ENCODE measurements around the gene ZNF428.
"Not testable (repeated sequence)": the region's sequence is repeated elsewhere in the genome, so short reads cannot be mapped to it uniquely, and the experiment has no call there.

ZNF428 gene

GRCh38 chr19:43591904-43592772 lies 27.3 kb downstream of the ZNF428 start:
- no peak for DNase-seq

- no peak for DNase-seq
Observed at GRCh38 chr19:43589678-43590077, 29.8 kb downstream of the ZNF428 start.

GRCh38 chr19:43589277-43589676 lies 30.2 kb downstream of the ZNF428 start:
- DNase-seq: no peak

GRCh38 chr19:43587029-43587428 lies 32.4 kb downstream of the ZNF428 start:
- DNase-seq: not testable (repeated sequence)

GRCh38 chr19:43586346-43586745 lies 33.1 kb downstream of the ZNF428 start:
- no peak for DNase-seq

- DNase-seq: no peak
Observed at GRCh38 chr19:43584484-43584883, 34.9 kb downstream of the ZNF428 start.

GRCh38 chr19:43582495-43582894 lies 36.9 kb downstream of the ZNF428 start:
- DNase-seq: peak; percentile 23

- no peak for DNase-seq
Observed at GRCh38 chr19:43581467-43581866, 38.0 kb downstream of the ZNF428 start.

- DNase-seq: no peak
Observed at GRCh38 chr19:43578787-43579186, 40.6 kb downstream of the ZNF428 start.

GRCh38 chr19:43575955-43576878 lies 43.2 kb downstream of the ZNF428 start:
- DNase-seq: peak; percentile 84

- DNase-seq: peak; percentile 100
Observed at GRCh38 chr19:43575156-43575950, 44.1 kb downstream of the ZNF428 start, which contains the start of the genes PINLYP and XRCC1. PINLYP (plus strand) TSS chr19:43575801; CDS start chr19:43577192, 1,391 bp downstream. XRCC1 (minus strand) TSS chr19:43575527; CDS start chr19:43575458, 69 bp downstream.

GRCh38 chr19:43574424-43575155 lies 44.8 kb downstream of the ZNF428 start:
- no peak for DNase-seq

GRCh38 chr19:43572171-43572588 lies 47.2 kb downstream of the ZNF428 start:
- no peak for DNase-seq

GRCh38 chr19:43570174-43570791 lies 49.1 kb downstream of the ZNF428 start:
- DNase-seq: no peak

GRCh38 chr19:43569657-43570056 lies 49.8 kb downstream of the ZNF428 start:
- DNase-seq: no peak

- DNase-seq: no peak
Observed at GRCh38 chr19:43564800-43565199, 54.6 kb downstream of the ZNF428 start.

GRCh38 chr19:43563816-43564457 lies 55.5 kb downstream of the ZNF428 start:
- DNase-seq: peak; percentile 20

GRCh38 chr19:43562698-43563241 lies 56.7 kb downstream of the ZNF428 start:
- DNase-seq: peak; percentile 100

- DNase-seq: no peak
Observed at GRCh38 chr19:43562226-43562697, 57.2 kb downstream of the ZNF428 start.
